NCI-H1417 (cell line): ENCODE data around the gene TMEM222.

Source experiments
- DNase-seq, 3 experiments: peaks; one replicate each; lab custom pipeline; 2025; lab: John Stamatoyannopoulos, UW

Gene TMEM222

GRCh38 chr1:27306892-27307761 lies 14.8 kb upstream of the TMEM222 start:
- DNase-seq, result peak; percentile 74 to 94 (median 90)

GRCh38 chr1:27307874-27308598 lies 13.9 kb upstream of the TMEM222 start:
- peak; percentile 49 to 80 (median 76) for DNase-seq

- no peak for DNase-seq
Measured at GRCh38 chr1:27314169-27314568, 7.8 kb upstream of the TMEM222 start.

- no peak for DNase-seq
Measured at GRCh38 chr1:27314737-27315136, 7.2 kb upstream of the TMEM222 start.

GRCh38 chr1:27316860-27317259 lies 5.1 kb upstream of the TMEM222 start:
- DNase-seq, result no peak

GRCh38 chr1:27318136-27318535 lies 3.8 kb upstream of the TMEM222 start:
- DNase-seq, result peak in 1 of 3 experiments; percentile 16

- DNase-seq, result no peak
Measured at GRCh38 chr1:27318596-27318995, 3.4 kb upstream of the TMEM222 start.

- no peak for DNase-seq
Measured at GRCh38 chr1:27322569-27323240, 742 bp downstream of the TMEM222 start.

- DNase-seq, result no peak
Measured at GRCh38 chr1:27325286-27325685, 3.3 kb downstream of the TMEM222 start.

- DNase-seq, result no peak
Measured at GRCh38 chr1:27327964-27328363, 6.0 kb downstream of the TMEM222 start.

- DNase-seq, result no peak
Measured at GRCh38 chr1:27330786-27331185, 8.8 kb downstream of the TMEM222 start.

- no peak for DNase-seq
Measured at GRCh38 chr1:27331426-27331825, 9.5 kb downstream of the TMEM222 start.

- no peak for DNase-seq
Measured at GRCh38 chr1:27331922-27332321, 10.0 kb downstream of the TMEM222 start.

GRCh38 chr1:27332536-27333281 lies 10.7 kb downstream of the TMEM222 start:
- DNase-seq, result peak in 2 of 3 experiments; percentile 17 to 51

- DNase-seq, result no peak
Measured at GRCh38 chr1:27333717-27334279, 11.8 kb downstream of the TMEM222 start.

GRCh38 chr1:27335506-27336422 lies 13.8 kb downstream of the TMEM222 start:
- no peak for DNase-seq

GRCh38 chr1:27336756-27337155 lies 14.8 kb downstream of the TMEM222 start:
- no peak for DNase-seq

GRCh38 chr1:27338751-27339150 lies 16.8 kb downstream of the TMEM222 start:
- DNase-seq, result no peak

GRCh38 chr1:27339213-27339612 lies 17.2 kb downstream of the TMEM222 start:
- no peak for DNase-seq

- peak; percentile 75 to 78 (median 78) for DNase-seq
Measured at GRCh38 chr1:27341525-27342252, 19.7 kb downstream of the TMEM222 start, which contains the start of gene SYTL1. Gene SYTL1, plus strand, starts transcription at chr1:27342022. Its CDS starts 3,313 bp downstream, at chr1:27345335.
